HPDE6-E6E7 (cell line): ENCODE data around the gene MPL.

Experiments
- DNase-seq: peaks from one replicate; pipeline ENCODE4 v3.0.0; 2011; ENCODE audit warnings: missing footprints; ENCODE audit errors: extremely low spot score

The MPL gene

GRCh38 chr1:43337588-43337987 is at the start of gene MPL:
MPL (plus strand) TSS chr1:43337818; CDS start chr1:43337849, 31 bp downstream.
- no peak for DNase-seq

GRCh38 chr1:43288058-43288784 is 49.4 kb upstream of the MPL start:
- DNase-seq = no peak

- DNase-seq = no peak
Measured at GRCh38 chr1:43288785-43289706, 48.6 kb upstream of the MPL start.

GRCh38 chr1:43292216-43292615 is 45.4 kb upstream of the MPL start:
- DNase-seq = no peak

- no peak for DNase-seq
Measured at GRCh38 chr1:43292679-43293078, 44.9 kb upstream of the MPL start.

GRCh38 chr1:43293176-43293575 is 44.4 kb upstream of the MPL start:
- DNase-seq = no peak

GRCh38 chr1:43293896-43294760 is 43.5 kb upstream of the MPL start:
- peak; percentile 54 for DNase-seq

GRCh38 chr1:43294761-43295160 is 42.9 kb upstream of the MPL start:
- no peak for DNase-seq

- no peak for DNase-seq
Measured at GRCh38 chr1:43296207-43296606, 41.4 kb upstream of the MPL start.

- DNase-seq = no peak
Measured at GRCh38 chr1:43298055-43298454, 39.6 kb upstream of the MPL start.

- DNase-seq = no peak
Measured at GRCh38 chr1:43299101-43299500, 38.5 kb upstream of the MPL start.

GRCh38 chr1:43300378-43301094 is 37.1 kb upstream of the MPL start, which contains the start of gene TIE1:
TIE1 (plus strand) TSS chr1:43300982; CDS start chr1:43301072, 90 bp downstream.
- DNase-seq = no peak

- DNase-seq = no peak
Measured at GRCh38 chr1:43302201-43302600, 35.4 kb upstream of the MPL start.

GRCh38 chr1:43302721-43303470 is 34.7 kb upstream of the MPL start:
- DNase-seq = no peak

- no peak for DNase-seq
Measured at GRCh38 chr1:43303471-43304313, 33.9 kb upstream of the MPL start.

- DNase-seq = no peak
Measured at GRCh38 chr1:43304314-43304681, 33.3 kb upstream of the MPL start.

- DNase-seq = no peak
Measured at GRCh38 chr1:43304771-43305300, 32.8 kb upstream of the MPL start.

- DNase-seq = no peak
Measured at GRCh38 chr1:43305461-43305860, 32.2 kb upstream of the MPL start.
